ENCODE measurements around the gene SPSB3. TPM values are rescaled to one million over a fixed set of nuclear protein-coding genes. Genes with fewer than 3 reads are reported as not detected.

Gene SPSB3
- total and polyA plus RNA-seq, 2 experiments from 2014 or later, result 27.1 to 34.7 TPM

GRCh38 chr16:1822801-1823200 lies 40.4 kb upstream of the SPSB3 start:
- 0 out of 2 replicates have a peak, but pooled peaks cover 6% of the 10 kb centered on the region for H3F3A ChIP-seq (replicated peaks; ENCODE audit: low read depth)
- Mint-ChIP-seq H3K27me3 (ENCODE audit: insufficient read depth, low read depth, poor library complexity) (peaks cover 16% of the 10 kb centered on the region), H3K27ac (no peak overlapping the region), H3K4me3 (no peak overlapping the region), H3K9me3 (peaks cover 3% of the 10 kb centered on the region; the same call in 1 of the 3 replicates), H3K4me1 (peaks cover 3% of the 10 kb centered on the region), H3K36me3 (ENCODE audit: low read depth) (peaks cover 2% of the 10 kb centered on the region; the same call in 1 of the 3 replicates)
- TF ChIP-seq, protein P1, sequence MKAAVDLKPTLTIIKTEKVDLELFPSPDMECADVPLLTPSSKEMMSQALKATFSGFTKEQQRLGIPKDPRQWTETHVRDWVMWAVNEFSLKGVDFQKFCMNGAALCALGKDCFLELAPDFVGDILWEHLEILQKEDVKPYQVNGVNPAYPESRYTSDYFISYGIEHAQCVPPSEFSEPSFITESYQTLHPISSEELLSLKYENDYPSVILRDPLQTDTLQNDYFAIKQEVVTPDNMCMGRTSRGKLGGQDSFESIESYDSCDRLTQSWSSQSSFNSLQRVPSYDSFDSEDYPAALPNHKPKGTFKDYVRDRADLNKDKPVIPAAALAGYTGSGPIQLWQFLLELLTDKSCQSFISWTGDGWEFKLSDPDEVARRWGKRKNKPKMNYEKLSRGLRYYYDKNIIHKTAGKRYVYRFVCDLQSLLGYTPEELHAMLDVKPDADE (IDR thresholded peaks at IDR 0.05), result no peak
- TF ChIP-seq ZNF114 (CRISPR knock-in tag; IDR thresholded peaks at IDR 0.05) (no peak), JUNB (IDR thresholded peaks at IDR 0.05; ENCODE audit: unreplicated experiment) (no peak), STAT1 (IDR thresholded peaks at IDR 0.05; ENCODE audit: unreplicated experiment) (no peak), EZH2 (IDR thresholded peaks at IDR 0.05; ENCODE audit: low read depth, unreplicated experiment) (no peak), REST (IDR thresholded peaks at IDR 0.05; ENCODE audit: unreplicated experiment) (no peak), CREB1 (CRISPR knock-in tag; IDR thresholded peaks at IDR 0.05; ENCODE audit: low read depth) (no peak), NANOG (IDR thresholded peaks at IDR 0.05; ENCODE audit: borderline replicate concordance) (no peak), POLR2AphosphoS5 (IDR thresholded peaks at IDR 0.05; ENCODE audit: low read depth) (no peak), ZNF331 (CRISPR knock-in tag; IDR thresholded peaks at IDR 0.05; ENCODE audit: low read depth) (no peak), EZH2phosphoT487 (IDR thresholded peaks at IDR 0.05; ENCODE audit: unreplicated experiment) (no peak)
- TF ChIP-seq, protein P2, sequence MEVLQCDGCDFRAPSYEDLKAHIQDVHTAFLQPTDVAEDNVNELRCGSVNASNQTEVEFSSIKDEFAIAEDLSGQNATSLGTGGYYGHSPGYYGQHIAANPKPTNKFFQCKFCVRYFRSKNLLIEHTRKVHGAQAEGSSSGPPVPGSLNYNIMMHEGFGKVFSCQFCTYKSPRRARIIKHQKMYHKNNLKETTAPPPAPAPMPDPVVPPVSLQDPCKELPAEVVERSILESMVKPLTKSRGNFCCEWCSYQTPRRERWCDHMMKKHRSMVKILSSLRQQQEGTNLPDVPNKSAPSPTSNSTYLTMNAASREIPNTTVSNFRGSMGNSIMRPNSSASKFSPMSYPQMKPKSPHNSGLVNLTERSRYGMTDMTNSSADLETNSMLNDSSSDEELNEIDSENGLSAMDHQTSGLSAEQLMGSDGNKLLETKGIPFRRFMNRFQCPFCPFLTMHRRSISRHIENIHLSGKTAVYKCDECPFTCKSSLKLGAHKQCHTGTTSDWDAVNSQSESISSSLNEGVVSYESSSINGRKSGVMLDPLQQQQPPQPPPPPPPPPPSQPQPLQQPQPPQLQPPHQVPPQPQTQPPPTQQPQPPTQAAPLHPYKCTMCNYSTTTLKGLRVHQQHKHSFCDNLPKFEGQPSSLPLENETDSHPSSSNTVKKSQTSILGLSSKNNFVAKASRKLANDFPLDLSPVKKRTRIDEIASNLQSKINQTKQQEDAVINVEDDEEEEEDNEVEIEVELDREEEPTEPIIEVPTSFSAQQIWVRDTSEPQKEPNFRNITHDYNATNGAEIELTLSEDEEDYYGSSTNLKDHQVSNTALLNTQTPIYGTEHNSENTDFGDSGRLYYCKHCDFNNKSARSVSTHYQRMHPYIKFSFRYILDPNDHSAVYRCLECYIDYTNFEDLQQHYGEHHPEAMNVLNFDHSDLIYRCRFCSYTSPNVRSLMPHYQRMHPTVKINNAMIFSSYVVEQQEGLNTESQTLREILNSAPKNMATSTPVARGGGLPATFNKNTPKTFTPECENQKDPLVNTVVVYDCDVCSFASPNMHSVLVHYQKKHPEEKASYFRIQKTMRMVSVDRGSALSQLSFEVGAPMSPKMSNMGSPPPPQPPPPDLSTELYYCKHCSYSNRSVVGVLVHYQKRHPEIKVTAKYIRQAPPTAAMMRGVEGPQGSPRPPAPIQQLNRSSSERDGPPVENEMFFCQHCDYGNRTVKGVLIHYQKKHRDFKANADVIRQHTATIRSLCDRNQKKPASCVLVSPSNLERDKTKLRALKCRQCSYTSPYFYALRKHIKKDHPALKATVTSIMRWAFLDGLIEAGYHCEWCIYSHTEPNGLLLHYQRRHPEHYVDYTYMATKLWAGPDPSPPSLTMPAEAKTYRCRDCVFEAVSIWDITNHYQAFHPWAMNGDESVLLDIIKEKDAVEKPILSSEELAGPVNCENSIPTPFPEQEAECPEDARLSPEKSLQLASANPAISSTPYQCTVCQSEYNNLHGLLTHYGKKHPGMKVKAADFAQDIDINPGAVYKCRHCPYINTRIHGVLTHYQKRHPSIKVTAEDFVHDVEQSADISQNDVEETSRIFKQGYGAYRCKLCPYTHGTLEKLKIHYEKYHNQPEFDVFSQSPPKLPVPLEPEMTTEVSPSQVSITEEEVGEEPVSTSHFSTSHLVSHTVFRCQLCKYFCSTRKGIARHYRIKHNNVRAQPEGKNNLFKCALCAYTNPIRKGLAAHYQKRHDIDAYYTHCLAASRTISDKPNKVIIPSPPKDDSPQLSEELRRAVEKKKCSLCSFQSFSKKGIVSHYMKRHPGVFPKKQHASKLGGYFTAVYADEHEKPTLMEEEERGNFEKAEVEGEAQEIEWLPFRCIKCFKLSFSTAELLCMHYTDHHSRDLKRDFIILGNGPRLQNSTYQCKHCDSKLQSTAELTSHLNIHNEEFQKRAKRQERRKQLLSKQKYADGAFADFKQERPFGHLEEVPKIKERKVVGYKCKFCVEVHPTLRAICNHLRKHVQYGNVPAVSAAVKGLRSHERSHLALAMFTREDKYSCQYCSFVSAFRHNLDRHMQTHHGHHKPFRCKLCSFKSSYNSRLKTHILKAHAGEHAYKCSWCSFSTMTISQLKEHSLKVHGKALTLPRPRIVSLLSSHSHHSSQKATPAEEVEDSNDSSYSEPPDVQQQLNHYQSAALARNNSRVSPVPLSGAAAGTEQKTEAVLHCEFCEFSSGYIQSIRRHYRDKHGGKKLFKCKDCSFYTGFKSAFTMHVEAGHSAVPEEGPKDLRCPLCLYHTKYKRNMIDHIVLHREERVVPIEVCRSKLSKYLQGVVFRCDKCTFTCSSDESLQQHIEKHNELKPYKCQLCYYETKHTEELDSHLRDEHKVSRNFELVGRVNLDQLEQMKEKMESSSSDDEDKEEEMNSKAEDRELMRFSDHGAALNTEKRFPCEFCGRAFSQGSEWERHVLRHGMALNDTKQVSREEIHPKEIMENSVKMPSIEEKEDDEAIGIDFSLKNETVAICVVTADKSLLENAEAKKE (CRISPR knock-in tag; IDR thresholded peaks at IDR 0.05), result no peak
- TF ChIP-seq, protein P3, sequence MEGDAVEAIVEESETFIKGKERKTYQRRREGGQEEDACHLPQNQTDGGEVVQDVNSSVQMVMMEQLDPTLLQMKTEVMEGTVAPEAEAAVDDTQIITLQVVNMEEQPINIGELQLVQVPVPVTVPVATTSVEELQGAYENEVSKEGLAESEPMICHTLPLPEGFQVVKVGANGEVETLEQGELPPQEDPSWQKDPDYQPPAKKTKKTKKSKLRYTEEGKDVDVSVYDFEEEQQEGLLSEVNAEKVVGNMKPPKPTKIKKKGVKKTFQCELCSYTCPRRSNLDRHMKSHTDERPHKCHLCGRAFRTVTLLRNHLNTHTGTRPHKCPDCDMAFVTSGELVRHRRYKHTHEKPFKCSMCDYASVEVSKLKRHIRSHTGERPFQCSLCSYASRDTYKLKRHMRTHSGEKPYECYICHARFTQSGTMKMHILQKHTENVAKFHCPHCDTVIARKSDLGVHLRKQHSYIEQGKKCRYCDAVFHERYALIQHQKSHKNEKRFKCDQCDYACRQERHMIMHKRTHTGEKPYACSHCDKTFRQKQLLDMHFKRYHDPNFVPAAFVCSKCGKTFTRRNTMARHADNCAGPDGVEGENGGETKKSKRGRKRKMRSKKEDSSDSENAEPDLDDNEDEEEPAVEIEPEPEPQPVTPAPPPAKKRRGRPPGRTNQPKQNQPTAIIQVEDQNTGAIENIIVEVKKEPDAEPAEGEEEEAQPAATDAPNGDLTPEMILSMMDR (conservative IDR thresholded peaks at IDR 0.05; ENCODE audit: low read depth in 2 of 2), result no peak
- H3K9me2 ChIP-seq (ENCODE audit: insufficient read depth), result no peaks in the 10 kb centered on the region
- no peak for DNase-seq (ENCODE audit: low spot score)
- no peaks in the 10 kb centered on the region; the same call in 1 of the 2 replicates for H4K20me1 ChIP-seq (replicated peaks; ENCODE audit: insufficient read depth)
- no peaks in the 10 kb centered on the region for H3K27me3 ChIP-seq (ENCODE audit: insufficient read depth)
- peaks cover 2% of the 10 kb centered on the region for H3K4me1 ChIP-seq (ENCODE audit: insufficient read depth)
- H3K79me2 ChIP-seq (replicated peaks; ENCODE audit: insufficient read depth), result peaks cover 12% of the 10 kb centered on the region
- no peaks in the 10 kb centered on the region for H3K36me3 ChIP-seq (ENCODE audit: insufficient read depth)
- no peak for ATAC-seq
- H3K4me3 ChIP-seq, result no peak overlapping the region
- H3K4me2 ChIP-seq, result no peak overlapping the region
- no peak overlapping the region for H2AFZ ChIP-seq
- H3K27ac ChIP-seq (ENCODE audit: low read depth), result no peak overlapping the region

All from GM23338 (cell line).